Measurements from ENCODE around the gene RPS6KA2. TPM values are rescaled to one million over a fixed set of nuclear protein-coding genes. Genes with fewer than 3 reads are reported as not detected.
"Not testable (repeated sequence)": the region's sequence is repeated elsewhere in the genome, so short reads cannot be mapped to it uniquely, and the experiment has no call there.

RPS6KA2 gene
- total and polyA plus RNA-seq, 9 donors: 24.4 to 75.5 (median 48.1) TPM

DNA sequence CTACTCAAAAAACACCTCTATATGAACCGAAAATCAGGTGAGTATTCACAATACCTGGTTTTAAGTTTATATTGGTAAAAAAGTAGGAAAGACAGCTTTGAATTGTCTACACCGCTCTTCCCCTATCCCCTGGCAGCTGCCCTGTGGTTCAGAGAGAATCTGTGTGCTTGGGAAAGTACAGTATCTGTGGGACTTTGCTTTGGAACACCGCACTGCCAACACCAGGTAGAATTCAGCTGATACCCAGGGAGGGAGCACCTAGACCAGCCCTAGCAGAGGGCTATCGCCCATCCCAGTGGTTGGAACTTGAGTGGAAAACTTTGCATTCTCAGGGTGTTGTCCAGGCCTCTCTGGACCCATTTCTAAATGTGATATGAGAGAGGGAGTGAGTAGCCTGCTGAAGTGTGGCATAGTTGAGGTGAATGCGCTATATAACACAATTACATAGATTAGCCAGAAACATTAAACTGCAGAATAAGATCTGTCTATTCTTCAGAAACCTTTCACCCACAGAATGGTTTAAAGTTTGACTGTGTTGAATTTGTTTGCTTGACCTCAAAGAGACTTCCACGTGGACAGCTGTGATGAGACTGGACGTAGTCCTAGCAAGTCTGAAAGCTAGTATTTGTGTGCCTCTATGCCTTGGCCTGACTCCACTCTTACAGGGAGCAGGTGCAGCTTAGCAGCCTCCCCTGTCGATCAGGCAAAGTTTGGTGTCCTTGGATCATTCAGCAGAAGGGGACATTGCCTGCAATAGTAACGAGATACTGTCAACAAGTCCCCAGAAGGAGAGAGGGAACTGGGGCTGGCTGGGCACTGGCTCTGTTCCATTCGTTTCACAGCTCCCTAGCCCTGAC, 232.8 kb downstream of the RPS6KA2 start:
- no peak for DNase-seq
- Histone ChIP-seq H3K36me3 (no peaks in the 10 kb centered on the region), H3K27me3 (no peaks in the 10 kb centered on the region), H3K27ac (no peak overlapping the region), H3K4me1 (ENCODE audit: insufficient read depth) (no peaks in the 10 kb centered on the region), H3K9me3 (no peaks in the 10 kb centered on the region), H3K4me3 (no peak overlapping the region)
- WGBS, 3 donors: 61 to 69% (median 64%) methylated on average over 10 of the region's 10 CpGs
- TF ChIP-seq POLR2A (IDR thresholded peaks at IDR 0.05): no peak
- TF ChIP-seq, protein P1, sequence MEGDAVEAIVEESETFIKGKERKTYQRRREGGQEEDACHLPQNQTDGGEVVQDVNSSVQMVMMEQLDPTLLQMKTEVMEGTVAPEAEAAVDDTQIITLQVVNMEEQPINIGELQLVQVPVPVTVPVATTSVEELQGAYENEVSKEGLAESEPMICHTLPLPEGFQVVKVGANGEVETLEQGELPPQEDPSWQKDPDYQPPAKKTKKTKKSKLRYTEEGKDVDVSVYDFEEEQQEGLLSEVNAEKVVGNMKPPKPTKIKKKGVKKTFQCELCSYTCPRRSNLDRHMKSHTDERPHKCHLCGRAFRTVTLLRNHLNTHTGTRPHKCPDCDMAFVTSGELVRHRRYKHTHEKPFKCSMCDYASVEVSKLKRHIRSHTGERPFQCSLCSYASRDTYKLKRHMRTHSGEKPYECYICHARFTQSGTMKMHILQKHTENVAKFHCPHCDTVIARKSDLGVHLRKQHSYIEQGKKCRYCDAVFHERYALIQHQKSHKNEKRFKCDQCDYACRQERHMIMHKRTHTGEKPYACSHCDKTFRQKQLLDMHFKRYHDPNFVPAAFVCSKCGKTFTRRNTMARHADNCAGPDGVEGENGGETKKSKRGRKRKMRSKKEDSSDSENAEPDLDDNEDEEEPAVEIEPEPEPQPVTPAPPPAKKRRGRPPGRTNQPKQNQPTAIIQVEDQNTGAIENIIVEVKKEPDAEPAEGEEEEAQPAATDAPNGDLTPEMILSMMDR (IDR thresholded peaks at IDR 0.05): no peak
- no peak for TF ChIP-seq EP300 (IDR thresholded peaks at IDR 0.05)
- intact Hi-C loops (cut with DNase I): no loop called here

DNA sequence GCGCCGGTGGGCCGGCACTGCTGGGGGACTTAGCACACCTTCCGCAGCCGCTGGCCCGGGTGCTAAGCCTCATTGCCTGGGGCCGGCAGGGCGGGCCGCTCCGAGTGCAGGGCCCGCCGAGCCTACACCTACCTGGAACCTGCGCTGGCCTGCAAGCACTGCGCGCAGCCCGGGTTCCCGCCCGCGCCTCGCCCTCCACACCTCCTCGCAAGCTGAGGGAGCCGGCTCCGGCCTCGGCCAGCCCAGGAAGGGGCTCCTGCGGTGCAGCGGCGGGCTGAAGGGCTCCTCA, 233.6 kb downstream of the RPS6KA2 start:
- TF ChIP-seq, protein P1 (IDR thresholded peaks at IDR 0.05): no peak
- TF ChIP-seq POLR2A (IDR thresholded peaks at IDR 0.05): no peak
- TF ChIP-seq EP300 (IDR thresholded peaks at IDR 0.05): no peak
- intact Hi-C loops (cut with DNase I): no loop called here
- Histone ChIP-seq H3K36me3 (no peaks in the 10 kb centered on the region), H3K4me3 (no peak overlapping the region), H3K9me3 (no peaks in the 10 kb centered on the region), H3K27ac (no peak overlapping the region), H3K27me3 (no peaks in the 10 kb centered on the region), H3K4me1 (ENCODE audit: insufficient read depth) (no peaks in the 10 kb centered on the region)
- WGBS, 3 donors: 88 to 91% (median 91%) methylated on average over 22 to 27 of the region's 27 CpGs
- no peak for DNase-seq

DNA sequence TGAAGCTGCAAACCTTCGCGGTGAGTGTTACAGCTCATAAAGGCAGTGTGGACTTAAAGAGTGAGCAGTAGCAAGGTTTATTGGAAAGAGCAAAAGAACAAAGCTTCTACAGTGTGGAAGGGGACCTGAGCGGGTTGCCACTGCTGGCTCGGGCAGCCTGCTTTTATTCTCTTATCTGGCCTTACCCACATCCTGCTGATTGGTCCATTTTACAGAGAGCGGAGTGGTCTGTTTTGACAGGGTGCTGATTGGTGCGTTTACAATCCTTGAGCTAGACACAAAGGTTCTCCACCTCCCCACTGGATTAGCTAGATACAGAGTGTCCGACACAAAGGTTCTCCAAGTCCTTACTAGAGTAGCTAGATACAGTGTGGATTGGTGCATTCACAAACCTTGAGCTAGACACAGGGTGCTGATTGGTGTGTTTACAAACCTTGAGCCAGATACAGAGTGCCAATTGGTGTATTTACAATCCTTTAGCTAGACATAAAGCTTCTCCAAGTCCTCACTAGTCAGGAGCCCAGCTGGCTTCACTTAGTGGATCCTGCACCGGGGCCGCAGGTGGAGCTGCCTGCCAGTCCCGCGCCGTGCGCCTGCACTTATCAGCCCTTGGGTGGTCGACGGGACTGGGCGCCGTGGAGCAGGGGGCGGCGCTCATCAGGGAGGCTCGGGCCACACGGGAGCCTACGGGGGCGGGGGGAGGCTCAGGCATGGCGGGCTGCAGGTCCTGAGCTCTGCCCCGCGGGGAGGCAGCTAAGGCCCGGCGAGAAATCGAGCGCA, 234.1 kb downstream of the RPS6KA2 start:
- H3K36me3 ChIP-seq; H3K27ac ChIP-seq; intact Hi-C loops (cut with DNase I); H3K4me3 ChIP-seq; H3K9me3 ChIP-seq; DNase-seq; H3K4me1 ChIP-seq (ENCODE audit: insufficient read depth); H3K27me3 ChIP-seq: not testable (repeated sequence)
- 78 to 80% (median 78%) methylated on average over 29 to 30 of the region's 30 CpGs for WGBS, 3 donors

DNA sequence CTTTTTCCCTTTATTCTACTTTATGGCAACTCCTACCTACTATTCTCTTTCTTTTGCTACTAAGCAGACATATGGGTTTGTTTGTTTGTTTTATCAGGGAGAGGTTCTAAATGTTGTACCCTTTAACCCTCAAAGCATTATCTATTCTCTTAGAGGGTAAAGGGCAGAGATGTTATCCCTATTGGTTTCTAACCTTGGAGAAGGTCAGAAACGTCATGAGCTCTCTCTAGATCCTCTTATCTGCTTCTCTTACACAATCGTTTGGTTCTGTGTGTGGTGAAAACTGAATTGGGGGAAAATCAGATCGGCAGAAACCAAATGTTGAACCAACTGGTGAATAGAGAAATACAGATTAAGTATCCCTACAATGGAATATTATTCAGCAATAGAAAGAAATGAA, 237.9 kb downstream of the RPS6KA2 start:
- no peaks in the 10 kb centered on the region for H3K4me1 ChIP-seq (ENCODE audit: insufficient read depth)
- 37 to 52% (median 42%) methylated on average over 3 of the region's 3 CpGs for WGBS, 3 donors
- no peaks in the 10 kb centered on the region for H3K27me3 ChIP-seq
- no peaks in the 10 kb centered on the region for H3K9me3 ChIP-seq
- no peak overlapping the region for H3K4me3 ChIP-seq
- H3K27ac ChIP-seq: no peak overlapping the region
- intact Hi-C loops (cut with DNase I): no loop called here
- TF ChIP-seq POLR2A (IDR thresholded peaks at IDR 0.05): no peak
- no peak for TF ChIP-seq EP300 (IDR thresholded peaks at IDR 0.05)
- TF ChIP-seq, protein P1 (IDR thresholded peaks at IDR 0.05): no peak
- DNase-seq: no peak
- H3K36me3 ChIP-seq: no peaks in the 10 kb centered on the region
